WTC11 (cell line): ENCODE data around the gene CCNF. TPM values are rescaled to one million over a fixed set of nuclear protein-coding genes. Genes with fewer than 3 reads are reported as not detected.

ENCODE experiments used
- ATAC-seq: fragments of 200-7000 bp; cut with Tn5 transposase; 2 replicates; pipeline ENCODE4 v1.10.0; 2021; ENCODE audit warnings: mild to moderate bottlenecking, moderate library complexity
- CTCF ChIA-PET: fragments of 300-600 bp; sonication (Branson Sonifier 250); formaldehyde crosslinking; loops from one replicate; lab custom pipeline; 2021; ENCODE audit warnings: antibody characterized with exemption; lab: Charles Lee
- POLR2A ChIA-PET: fragments of 350-600 bp; sonication (Branson Sonifier 250); formaldehyde crosslinking; loops from one replicate; lab custom pipeline; 2021; ENCODE audit warnings: antibody characterized with exemption; lab: Charles Lee
- DNase-seq: peaks from one replicate; pipeline ENCODE4 v3.0.0; 2021; ENCODE audit warnings: low spot score
- H3K27ac Mint-ChIP-seq: 2 replicates; pipeline ENCODE4 v1.8.0; 2021; ENCODE audit warnings: mixed read lengths
- H3K27me3 Mint-ChIP-seq: 2 replicates; pipeline ENCODE4 v1.8.0; 2021; ENCODE audit warnings: low read depth, mild to moderate bottlenecking, moderate library complexity, mixed read lengths
- H3K36me3 Mint-ChIP-seq: 2 replicates; pipeline ENCODE4 v1.8.0; 2021; ENCODE audit warnings: mixed read lengths
- H3K4me1 Mint-ChIP-seq: 2 replicates; pipeline ENCODE4 v1.8.0; 2022; ENCODE audit warnings: mixed read lengths
- H3K4me3 Mint-ChIP-seq: 2 replicates; pipeline ENCODE4 v1.8.0; 2021; ENCODE audit warnings: mild to moderate bottlenecking, moderate library complexity, mixed read lengths
- H3K9me3 Mint-ChIP-seq: 2 replicates; pipeline ENCODE4 v1.8.0; 2021; ENCODE audit warnings: mixed read lengths
- ATF2 ChIP-seq: sonication (generic); formaldehyde crosslinking; IDR thresholded peaks from 2 replicates; pipeline ENCODE4 v1.8.1; 2022; ENCODE audit warnings: low read depth, missing genetic modification reagents, borderline replicate concordance
- CREB1 ChIP-seq: sonication (generic); formaldehyde crosslinking; IDR thresholded peaks from 2 replicates; pipeline ENCODE4 v1.8.0; 2023; ENCODE audit warnings: mild to moderate bottlenecking, missing genetic modification reagents
- CTCF ChIP-seq: fragments of 200-600 bp; IDR thresholded peaks from 2 replicates; pipeline ENCODE4 v1.8.0; 2022; ENCODE audit warnings: antibody characterized with exemption
- E2F4 ChIP-seq: sonication (generic); formaldehyde crosslinking; IDR thresholded peaks from 2 replicates; pipeline ENCODE4 v1.8.1; 2022; ENCODE audit warnings: low read depth, mild to moderate bottlenecking, moderate library complexity, missing genetic modification reagents, borderline replicate concordance
- E2F5 ChIP-seq: sonication (generic); formaldehyde crosslinking; IDR thresholded peaks from 2 replicates; pipeline ENCODE4 v1.8.1; 2022; ENCODE audit warnings: mild to moderate bottlenecking, moderate library complexity, missing genetic modification reagents
- ELF4 ChIP-seq: sonication (generic); formaldehyde crosslinking; IDR thresholded peaks from 2 replicates; pipeline ENCODE4 v1.8.1; 2022; ENCODE audit warnings: low read depth, mild to moderate bottlenecking, moderate library complexity, missing genetic modification reagents
- GABPB1 ChIP-seq: sonication (generic); formaldehyde crosslinking; IDR thresholded peaks from 2 replicates; pipeline ENCODE4 v1.8.1; 2023; ENCODE audit warnings: mild to moderate bottlenecking, missing genetic modification reagents
- GRHL2 ChIP-seq: fragments of 250-450 bp; sonication (Bioruptor Pico); IDR thresholded peaks from 2 replicates; pipeline ENCODE4 v1.8.0; 2022; ENCODE audit warnings: mild to moderate bottlenecking, moderate library complexity; ENCODE audit not compliant: insufficient replicate concordance, severe bottlenecking
- HMGA2 ChIP-seq: fragments of 250-450 bp; sonication (Bioruptor Pico); IDR thresholded peaks from 2 replicates; pipeline ENCODE4 v1.4.0; 2021; ENCODE audit warnings: mild to moderate bottlenecking, moderate library complexity
- KAT7 ChIP-seq: sonication (generic); formaldehyde crosslinking; IDR thresholded peaks from 2 replicates; pipeline ENCODE4 v1.8.1; 2023; ENCODE audit warnings: missing genetic modification reagents, mild to moderate bottlenecking, borderline replicate concordance
- MYBL2 ChIP-seq: sonication (generic); formaldehyde crosslinking; IDR thresholded peaks from 2 replicates; pipeline ENCODE4 v1.8.1; 2023; ENCODE audit warnings: mild to moderate bottlenecking, moderate library complexity, missing genetic modification reagents
- NR1H2 ChIP-seq: sonication (generic); formaldehyde crosslinking; IDR thresholded peaks from 2 replicates; pipeline ENCODE4 v1.9.0; 2021; ENCODE audit warnings: mild to moderate bottlenecking, moderate library complexity, missing genetic modification reagents
- NR2C2 ChIP-seq: sonication (generic); formaldehyde crosslinking; IDR thresholded peaks from 2 replicates; pipeline ENCODE4 v1.8.0; 2022; ENCODE audit warnings: mild to moderate bottlenecking, missing genetic modification reagents
- PRRX2 ChIP-seq: fragments of 250-450 bp; sonication (Bioruptor Pico); IDR thresholded peaks from 2 replicates; pipeline ENCODE4 v1.8.0; 2021; ENCODE audit warnings: mild to moderate bottlenecking
- RORB ChIP-seq: fragments of 250-450 bp; sonication (Bioruptor Pico); IDR thresholded peaks from 2 replicates; pipeline ENCODE4 v1.9.0; 2021; ENCODE audit warnings: mild to moderate bottlenecking
- TEAD1 ChIP-seq: sonication (generic); formaldehyde crosslinking; IDR thresholded peaks from 2 replicates; pipeline ENCODE4 v1.8.0; 2022; ENCODE audit warnings: mild to moderate bottlenecking, missing genetic modification reagents
- USF2 ChIP-seq: sonication (generic); formaldehyde crosslinking; IDR thresholded peaks from 2 replicates; pipeline ENCODE4 v1.8.1; 2023; ENCODE audit warnings: mild to moderate bottlenecking, missing genetic modification reagents, moderate library complexity
- ZBTB21 ChIP-seq: sonication (generic); formaldehyde crosslinking; IDR thresholded peaks from 2 replicates; pipeline ENCODE4 v1.8.1; 2023; ENCODE audit warnings: mild to moderate bottlenecking, missing genetic modification reagents, borderline replicate concordance
- ZNF138 ChIP-seq: sonication (generic); formaldehyde crosslinking; conservative IDR thresholded peaks from 2 replicates; pipeline ENCODE4 v1.8.1; 2022; ENCODE audit warnings: mild to moderate bottlenecking, moderate library complexity, missing genetic modification reagents
- ZNF263 ChIP-seq: sonication (generic); formaldehyde crosslinking; IDR thresholded peaks from 2 replicates; pipeline ENCODE4 v1.8.1; 2022; ENCODE audit warnings: low read depth, mild to moderate bottlenecking, moderate library complexity, missing genetic modification reagents
- ZNF317 ChIP-seq: sonication (generic); formaldehyde crosslinking; IDR thresholded peaks from 2 replicates; pipeline ENCODE4 v1.8.1; 2023; ENCODE audit warnings: low read depth, mild to moderate bottlenecking, moderate library complexity, missing genetic modification reagents, borderline replicate concordance
- ZNF423 ChIP-seq: fragments of 250-450 bp; sonication (Bioruptor Pico); IDR thresholded peaks from 2 replicates; pipeline ENCODE4 v2.1.2; 2022; ENCODE audit warnings: mild to moderate bottlenecking, moderate library complexity
- ZNF512 ChIP-seq: sonication (generic); formaldehyde crosslinking; IDR thresholded peaks from 2 replicates; pipeline ENCODE4 v1.8.1; 2022; ENCODE audit warnings: missing genetic modification reagents, borderline replicate concordance
- total RNA-seq: library from RNA; stranded (reverse); gene quantifications from 3 replicates; pipeline ENCODE4 v1.2.3, GENCODE V29; 2021

Gene CCNF
- total RNA-seq, 1 experiment from 2014 or later = 65.7 TPM

GRCh38 chr16:2383501-2383900 lies 45.7 kb upstream of the CCNF start:
- H3K27me3 Mint-ChIP-seq = peaks cover 1% of the 10 kb centered on the region
- no peak overlapping the region for H3K27ac Mint-ChIP-seq
- CTCF ChIA-PET = interaction anchor here (0.6 kb wide), 1 partner anchor 136 kb away, joined by 3 read pairs; the partner anchor contains the start of gene AMDHD2

GRCh38 chr16:2384426-2384825 lies 44.8 kb upstream of the CCNF start:
- ChIA-PET CTCF (no interaction called here), POLR2A (interaction anchor here (0.5 kb wide), 1 partner anchor 136 kb away, joined by 3 read pairs; the partner anchor contains the start of gene AMDHD2)
- DNase-seq = no peak
- Mint-ChIP-seq H3K36me3 (peaks cover 11% of the 10 kb centered on the region), H3K4me1 (peaks cover 30% of the 10 kb centered on the region), H3K27ac (no peak overlapping the region), H3K9me3 (peaks cover 14% of the 10 kb centered on the region), H3K27me3 (peaks cover 3% of the 10 kb centered on the region), H3K4me3 (no peak overlapping the region)
- ATAC-seq = no peak
- TF ChIP-seq ZBTB21 (CRISPR knock-in tag) (no peak), HMGA2 (CRISPR knock-in tag) (no peak), USF2 (no peak), PRRX2 (CRISPR knock-in tag) (no peak), KAT7 (CRISPR knock-in tag) (no peak), RORB (CRISPR knock-in tag) (no peak), CTCF (no peak), ZNF138 (CRISPR knock-in tag) (no peak), E2F4 (CRISPR knock-in tag) (no peak), ELF4 (CRISPR knock-in tag) (no peak), MYBL2 (no peak), GRHL2 (no peak), CREB1 (CRISPR knock-in tag) (no peak), NR1H2 (no peak), ZNF263 (CRISPR knock-in tag) (no peak)

More at GRCh38 chr16:2383501-2383900, 45.7 kb upstream of the CCNF start:
- Mint-ChIP-seq H3K9me3 (peaks cover 7% of the 10 kb centered on the region), H3K36me3 (peaks cover 5% of the 10 kb centered on the region), H3K4me3 (no peak overlapping the region), H3K4me1 (peaks cover 29% of the 10 kb centered on the region)
- no peak for TF ChIP-seq ZNF423
- no peak for TF ChIP-seq NR2C2 (CRISPR knock-in tag)
- TF ChIP-seq ZNF317 (CRISPR knock-in tag) = no peak
- no peak for TF ChIP-seq ZBTB21 (CRISPR knock-in tag)
- no peak for TF ChIP-seq E2F5
- no peak for TF ChIP-seq GABPB1 (CRISPR knock-in tag)
- no peak for TF ChIP-seq ATF2 (CRISPR knock-in tag)
- TF ChIP-seq ZNF512 (CRISPR knock-in tag) = no peak
- no peak for TF ChIP-seq TEAD1 (CRISPR knock-in tag)
- no peak for ATAC-seq
- POLR2A ChIA-PET = interaction anchor here (0.7 kb wide), 1 partner anchor 22 kb away, joined by 3 read pairs; no protein-coding TSS in a partner anchor
- DNase-seq = no peak
